NT2/D1 (cell line): ENCODE results near the gene PRXL2C.
"Not testable (repeated sequence)": the region's sequence is repeated elsewhere in the genome, so short reads cannot be mapped to it uniquely, and the experiment has no call there.

ENCODE experiments used
- DNase-seq: peaks from one replicate; pipeline ENCODE4 v3.0.0-alpha.2; 2011; ENCODE audit warnings: low read depth, low spot score
- H3K27me3 ChIP-seq: 2 replicates; pipeline ENCODE4 v1.6.0; 2011; ENCODE audit warnings: mild to moderate bottlenecking; ENCODE audit not compliant: insufficient read length, insufficient read depth
- H3K36me3 ChIP-seq: 2 replicates; pipeline ENCODE4 v1.6.1; 2011; ENCODE audit warnings: mild to moderate bottlenecking, low read length, mixed read lengths; ENCODE audit not compliant: insufficient read depth, insufficient read length
- H3K4me1 ChIP-seq: 2 replicates; pipeline ENCODE4 v1.5.1; 2011; ENCODE audit not compliant: insufficient read depth, insufficient read length
- H3K4me3 ChIP-seq: 2 replicates; pipeline ENCODE4 v1.5.1; 2011; ENCODE audit warnings: low read depth; ENCODE audit not compliant: insufficient read length
- H3K9ac ChIP-seq: 2 replicates; pipeline ENCODE4 v1.6.0; 2011; ENCODE audit warnings: low read depth; ENCODE audit not compliant: insufficient read length
- H3K9me3 ChIP-seq: 2 replicates; pipeline ENCODE4 v1.5.1; 2011; ENCODE audit warnings: mild to moderate bottlenecking, low read length; ENCODE audit not compliant: insufficient read depth
- SUZ12 ChIP-seq: IDR thresholded peaks from 2 replicates; pipeline ENCODE4 v1.6.1; 2011; ENCODE audit not compliant: insufficient read length, insufficient read depth; ENCODE audit errors: extremely low read depth
- YY1 ChIP-seq: IDR thresholded peaks from 2 replicates; pipeline ENCODE4 v1.6.1; 2011; ENCODE audit not compliant: insufficient read length, insufficient read depth
- ZNF274 ChIP-seq: IDR thresholded peaks from 2 replicates; pipeline ENCODE4 v1.6.1; 2011; ENCODE audit warnings: mild to moderate bottlenecking, low read depth, low read length

The PRXL2C gene

DNA sequence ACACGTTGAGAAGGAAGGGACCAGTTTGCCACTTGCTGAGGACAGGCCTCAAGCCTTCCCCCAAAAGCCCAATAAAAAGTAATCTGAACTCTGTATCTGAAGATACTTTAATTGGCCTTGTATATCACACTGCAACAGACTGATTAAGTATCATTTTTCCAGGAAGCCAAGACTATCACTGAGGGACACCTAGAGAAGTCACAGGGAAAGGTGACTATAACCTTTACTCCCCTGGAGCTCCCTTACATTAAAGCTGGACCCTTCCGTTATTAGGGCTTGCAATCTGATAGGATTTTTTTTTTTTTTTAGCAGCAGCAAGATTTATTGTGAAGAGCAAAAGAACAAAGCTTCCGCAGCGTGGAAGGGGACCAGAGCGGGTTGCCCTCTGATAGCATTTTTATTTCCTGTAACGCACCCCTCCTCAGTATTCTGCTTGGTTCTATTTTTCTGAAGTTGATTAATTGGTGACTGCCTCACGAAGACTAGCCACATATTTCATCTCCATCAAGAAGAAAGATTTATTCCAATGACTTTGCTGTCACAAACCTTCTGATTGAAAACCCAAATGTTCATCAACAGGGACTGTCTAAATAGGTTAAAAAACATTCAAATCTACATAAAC is 38.2 kb downstream of the PRXL2C start:
- Histone ChIP-seq H3K9ac (no peak overlapping the region), H3K9me3 (no peaks in the 10 kb centered on the region), H3K36me3 (no peaks in the 10 kb centered on the region), H3K4me1 (peaks cover 8% of the 10 kb centered on the region), H3K27me3 (peaks cover 25% of the 10 kb centered on the region), H3K4me3 (no peak overlapping the region)
- TF ChIP-seq YY1 (no peak), ZNF274 (no peak), SUZ12 (no peak)
- DNase-seq, result no peak

- H3K4me3 ChIP-seq, result no peak overlapping the region
- H3K9ac ChIP-seq, result no peak overlapping the region
- H3K27me3 ChIP-seq, result peaks cover 25% of the 10 kb centered on the region
- no peaks in the 10 kb centered on the region for H3K36me3 ChIP-seq
- TF ChIP-seq ZNF274 (no peak), SUZ12 (no peak), YY1 (no peak)
- no peaks in the 10 kb centered on the region for H3K9me3 ChIP-seq
- peaks cover 8% of the 10 kb centered on the region for H3K4me1 ChIP-seq
- DNase-seq, result no peak
Observed at GRCh38 chr9:96615411-96615810, 39.7 kb downstream of the PRXL2C start.

DNA sequence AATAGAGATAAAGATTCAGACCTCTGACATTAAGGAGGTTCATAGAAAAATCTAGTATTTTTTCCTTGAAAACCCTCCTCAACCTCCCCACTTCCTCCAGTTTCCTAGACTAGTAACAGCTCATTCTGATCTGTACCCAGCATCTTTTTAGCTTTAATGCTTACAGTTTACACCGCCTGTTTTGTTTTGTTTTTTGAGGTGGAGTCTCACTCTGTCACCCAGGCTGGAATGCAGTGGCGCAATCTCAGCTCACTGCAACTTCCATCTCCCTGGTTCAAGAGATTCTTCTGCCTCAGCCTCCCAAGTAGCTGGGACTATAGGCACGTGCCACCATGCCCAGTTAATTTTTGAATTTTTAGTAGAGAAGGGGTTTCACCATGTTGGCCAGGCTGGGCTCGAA is 40.5 kb downstream of the PRXL2C start:
- not testable (repeated sequence) for DNase-seq, H3K4me3 ChIP-seq, H3K4me1 ChIP-seq, H3K9me3 ChIP-seq, H3K9ac ChIP-seq, H3K36me3 ChIP-seq
- H3K27me3 ChIP-seq, result peaks cover 25% of the 10 kb centered on the region

GRCh38 chr9:96612966-96613589 is 42.0 kb downstream of the PRXL2C start:
- no peak overlapping the region for H3K9ac ChIP-seq
- H3K36me3 ChIP-seq, result no peaks in the 10 kb centered on the region
- peaks cover 5% of the 10 kb centered on the region for H3K4me1 ChIP-seq
- TF ChIP-seq SUZ12 (no peak), ZNF274 (no peak), YY1 (no peak)
- no peak overlapping the region for H3K4me3 ChIP-seq
- DNase-seq, result no peak
- peaks cover 15% of the 10 kb centered on the region for H3K27me3 ChIP-seq
- no peaks in the 10 kb centered on the region for H3K9me3 ChIP-seq

DNA sequence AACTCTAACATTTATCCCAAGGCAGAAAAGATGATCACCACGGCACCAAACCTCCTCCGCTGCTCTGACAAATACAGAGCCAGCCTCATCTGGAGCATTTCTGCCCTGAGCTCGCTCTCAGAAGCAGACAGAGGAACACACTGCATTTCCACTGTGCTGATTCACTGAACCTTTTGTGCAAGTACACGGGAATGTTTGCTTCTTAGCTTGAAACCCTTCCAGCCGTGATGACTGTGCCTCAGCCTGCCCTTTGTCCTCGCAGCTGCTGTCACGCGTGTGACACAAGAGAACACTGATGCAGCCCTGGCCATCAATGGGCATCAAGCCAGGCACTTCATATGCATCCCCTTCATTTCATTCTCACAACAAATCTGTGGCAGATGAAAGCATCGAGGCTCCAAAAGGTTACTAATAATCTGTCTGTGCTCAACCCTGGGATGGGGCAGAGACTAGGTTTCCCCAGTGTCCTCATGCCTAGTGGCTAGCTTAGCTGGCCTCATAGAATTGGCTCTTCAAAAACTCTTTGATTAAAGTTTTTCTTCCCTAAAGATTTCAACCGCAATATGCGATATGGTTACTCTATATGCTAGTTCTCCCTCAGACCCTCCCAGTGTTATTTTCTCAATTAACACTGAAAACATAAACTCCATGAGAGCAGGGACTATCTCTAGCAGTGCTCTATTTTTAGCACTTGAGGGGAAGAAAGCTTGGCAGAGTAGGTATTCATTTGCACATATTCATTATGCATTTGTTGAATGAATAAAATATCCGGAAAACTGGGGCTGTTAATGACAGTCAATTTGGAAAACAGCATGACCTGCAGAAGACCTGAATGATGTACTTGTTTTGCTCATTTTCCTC is 42.8 kb downstream of the PRXL2C start:
- H3K4me3 ChIP-seq, result no peak overlapping the region
- H3K27me3 ChIP-seq, result peaks cover 8% of the 10 kb centered on the region
- TF ChIP-seq YY1, result no peak
- no peak for TF ChIP-seq ZNF274
- no peak for TF ChIP-seq SUZ12
- no peak overlapping the region for H3K9ac ChIP-seq
- H3K9me3 ChIP-seq, result no peaks in the 10 kb centered on the region
- no peaks in the 10 kb centered on the region for H3K36me3 ChIP-seq
- H3K4me1 ChIP-seq, result peaks cover 3% of the 10 kb centered on the region
- no peak for DNase-seq

DNA sequence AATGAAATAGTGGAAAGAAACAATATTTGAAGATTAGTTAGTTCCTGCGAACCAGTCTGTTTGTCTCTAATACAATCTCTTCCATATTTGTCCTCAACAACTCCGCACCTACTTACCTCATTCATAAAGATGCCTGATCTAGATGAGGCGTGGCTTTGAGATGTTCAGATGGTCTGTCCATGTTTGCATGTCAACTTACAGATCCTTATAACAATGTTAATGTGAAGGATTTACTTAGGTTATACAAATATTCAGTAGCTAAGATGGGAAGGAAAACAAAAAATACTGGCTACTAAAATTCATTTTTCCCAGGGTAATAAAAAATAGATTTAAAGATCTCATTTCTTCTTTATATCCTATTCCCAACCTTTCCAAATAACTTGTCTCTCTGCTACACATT is 43.8 kb downstream of the PRXL2C start:
- Histone ChIP-seq H3K4me3 (no peak overlapping the region), H3K4me1 (peaks cover 3% of the 10 kb centered on the region), H3K36me3 (no peaks in the 10 kb centered on the region), H3K27me3 (no peaks in the 10 kb centered on the region), H3K9me3 (no peaks in the 10 kb centered on the region), H3K9ac (no peak overlapping the region)
- no peak for DNase-seq
- TF ChIP-seq ZNF274 (no peak), YY1 (no peak), SUZ12 (no peak)

- Histone ChIP-seq H3K9me3 (no peaks in the 10 kb centered on the region), H3K4me1 (peaks cover 3% of the 10 kb centered on the region), H3K9ac (no peak overlapping the region), H3K36me3 (no peaks in the 10 kb centered on the region), H3K27me3 (no peaks in the 10 kb centered on the region), H3K4me3 (no peak overlapping the region)
- no peak for DNase-seq
- TF ChIP-seq SUZ12 (no peak), ZNF274 (no peak)
Observed at GRCh38 chr9:96609732-96610131, 45.4 kb downstream of the PRXL2C start.
